ENCODE results near the gene ESYT1.

Gene ESYT1

GRCh38 chr12:56146492-56147460 is 18.7 kb downstream of the ESYT1 start:
- Histone ChIP-seq H3K4me3 (ENCODE audit: severe bottlenecking) (no peak overlapping the region), H3K9me3 (ENCODE audit: severe bottlenecking) (no peaks in the 10 kb centered on the region), H3K27me3 (ENCODE audit: insufficient read depth, poor library complexity, severe bottlenecking) (no peaks in the 10 kb centered on the region), H3K4me1 (ENCODE audit: insufficient read depth, poor library complexity, severe bottlenecking) (no peaks in the 10 kb centered on the region), H3K27ac (ENCODE audit: poor library complexity, severe bottlenecking) (no peak overlapping the region), H3K36me3 (ENCODE audit: low read depth) (peaks cover 29% of the 10 kb centered on the region)
- DNase-seq (ENCODE audit: low spot score) (no peak), ATAC-seq (ENCODE audit: low read depth) (no peak)
- no peak for TF ChIP-seq CTCF (IDR thresholded peaks at IDR 0.05; ENCODE audit: poor library complexity, severe bottlenecking)

GRCh38 chr12:56150563-56150962 is 22.5 kb downstream of the ESYT1 start:
- DNase-seq (ENCODE audit: low spot score): no peak
- TF ChIP-seq CTCF (IDR thresholded peaks at IDR 0.05; ENCODE audit: poor library complexity, severe bottlenecking): no peak
- no peaks in the 10 kb centered on the region for H3K36me3 ChIP-seq (ENCODE audit: low read depth)
- H3K4me1 ChIP-seq (ENCODE audit: insufficient read depth, poor library complexity, severe bottlenecking): no peaks in the 10 kb centered on the region
- ATAC-seq (ENCODE audit: low read depth): no peak
- H3K27me3 ChIP-seq (ENCODE audit: insufficient read depth, poor library complexity, severe bottlenecking): no peaks in the 10 kb centered on the region
- H3K27ac ChIP-seq (ENCODE audit: poor library complexity, severe bottlenecking): peak overlapping the region; percentile 84
- no peaks in the 10 kb centered on the region for H3K9me3 ChIP-seq (ENCODE audit: severe bottlenecking)
- no peak overlapping the region for H3K4me3 ChIP-seq (ENCODE audit: severe bottlenecking)

- no peaks in the 10 kb centered on the region for H3K4me1 ChIP-seq (ENCODE audit: insufficient read depth, poor library complexity, severe bottlenecking)
- peak overlapping the region; percentile 46 for H3K4me3 ChIP-seq (ENCODE audit: severe bottlenecking)
- no peaks in the 10 kb centered on the region for H3K36me3 ChIP-seq (ENCODE audit: low read depth)
- DNase-seq (ENCODE audit: low spot score) (no peak), ATAC-seq (ENCODE audit: low read depth) (peak; percentile 60)
- H3K27me3 ChIP-seq (ENCODE audit: insufficient read depth, poor library complexity, severe bottlenecking): no peaks in the 10 kb centered on the region
- TF ChIP-seq CTCF (IDR thresholded peaks at IDR 0.05; ENCODE audit: poor library complexity, severe bottlenecking): peak; percentile 31
- H3K27ac ChIP-seq (ENCODE audit: poor library complexity, severe bottlenecking): peak overlapping the region; percentile 84
- H3K9me3 ChIP-seq (ENCODE audit: severe bottlenecking): no peaks in the 10 kb centered on the region
Measured at GRCh38 chr12:56151672-56152131, 23.6 kb downstream of the ESYT1 start.

- peak within 1 kb of the TSS; percentile 84 for H3K27ac ChIP-seq (ENCODE audit: poor library complexity, severe bottlenecking)
- peak within 1 kb of the TSS; percentile 46 for H3K4me3 ChIP-seq (ENCODE audit: severe bottlenecking)
- no peaks in the 10 kb centered on the region for H3K4me1 ChIP-seq (ENCODE audit: insufficient read depth, poor library complexity, severe bottlenecking)
- H3K36me3 ChIP-seq (ENCODE audit: low read depth): no peaks in the 10 kb centered on the region
- DNase-seq (ENCODE audit: low spot score) (peak; percentile 93), ATAC-seq (ENCODE audit: low read depth) (peak; percentile 87)
- no peaks in the 10 kb centered on the region for H3K27me3 ChIP-seq (ENCODE audit: insufficient read depth, poor library complexity, severe bottlenecking)
- H3K9me3 ChIP-seq (ENCODE audit: severe bottlenecking): no peaks in the 10 kb centered on the region
- no peak for TF ChIP-seq CTCF (IDR thresholded peaks at IDR 0.05; ENCODE audit: poor library complexity, severe bottlenecking)
Measured at GRCh38 chr12:56152132-56152755, 24.2 kb downstream of the ESYT1 start, which contains the start of gene MYL6B. Gene MYL6B (plus strand): TSS chr12:56152587. CDS start chr12:56153919, 1,332 bp downstream.

All from RWPE2 (cell line).